ENCODE measurements around the gene OR2A2. TPM values are rescaled to one million over a fixed set of nuclear protein-coding genes. Genes with fewer than 3 reads are reported as not detected.

The OR2A2 gene
- total RNA-seq, 3 donors from 2014 or later = not detected

DNA sequence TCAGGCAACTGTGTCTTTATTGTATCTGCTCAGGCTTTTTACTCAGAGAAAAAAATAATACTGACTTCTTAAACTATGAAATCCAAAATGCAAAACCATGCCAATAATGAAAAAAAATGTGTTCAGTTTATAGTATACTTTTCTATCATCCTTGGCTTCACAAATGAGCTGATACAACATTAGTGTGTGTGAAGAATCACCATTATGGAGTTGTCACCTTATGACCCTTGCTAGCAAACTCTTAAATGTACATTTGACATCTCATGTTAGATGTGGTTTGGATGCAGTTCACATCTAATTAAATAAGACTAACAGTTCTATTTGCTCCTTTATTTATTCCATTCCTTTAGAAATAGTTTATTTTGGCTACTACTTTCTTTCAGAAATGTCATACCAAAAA lies 4.2 kb upstream of the OR2A2 start:
- intact Hi-C loops (cut with DNase I, micrococcal nuclease) = no loop called here
- DNase-seq = no peak
- Histone ChIP-seq H3K9me3 (no peaks in the 10 kb centered on the region), H3K4me3 (no peak overlapping the region), H3K4me1 (ENCODE audit: low read depth) (no peaks in the 10 kb centered on the region), H3K36me3 (ENCODE audit: low read depth) (no peaks in the 10 kb centered on the region)
- TF ChIP-seq, protein P1, sequence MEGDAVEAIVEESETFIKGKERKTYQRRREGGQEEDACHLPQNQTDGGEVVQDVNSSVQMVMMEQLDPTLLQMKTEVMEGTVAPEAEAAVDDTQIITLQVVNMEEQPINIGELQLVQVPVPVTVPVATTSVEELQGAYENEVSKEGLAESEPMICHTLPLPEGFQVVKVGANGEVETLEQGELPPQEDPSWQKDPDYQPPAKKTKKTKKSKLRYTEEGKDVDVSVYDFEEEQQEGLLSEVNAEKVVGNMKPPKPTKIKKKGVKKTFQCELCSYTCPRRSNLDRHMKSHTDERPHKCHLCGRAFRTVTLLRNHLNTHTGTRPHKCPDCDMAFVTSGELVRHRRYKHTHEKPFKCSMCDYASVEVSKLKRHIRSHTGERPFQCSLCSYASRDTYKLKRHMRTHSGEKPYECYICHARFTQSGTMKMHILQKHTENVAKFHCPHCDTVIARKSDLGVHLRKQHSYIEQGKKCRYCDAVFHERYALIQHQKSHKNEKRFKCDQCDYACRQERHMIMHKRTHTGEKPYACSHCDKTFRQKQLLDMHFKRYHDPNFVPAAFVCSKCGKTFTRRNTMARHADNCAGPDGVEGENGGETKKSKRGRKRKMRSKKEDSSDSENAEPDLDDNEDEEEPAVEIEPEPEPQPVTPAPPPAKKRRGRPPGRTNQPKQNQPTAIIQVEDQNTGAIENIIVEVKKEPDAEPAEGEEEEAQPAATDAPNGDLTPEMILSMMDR (IDR thresholded peaks at IDR 0.05) = no peak
- ATAC-seq = no peak

DNA sequence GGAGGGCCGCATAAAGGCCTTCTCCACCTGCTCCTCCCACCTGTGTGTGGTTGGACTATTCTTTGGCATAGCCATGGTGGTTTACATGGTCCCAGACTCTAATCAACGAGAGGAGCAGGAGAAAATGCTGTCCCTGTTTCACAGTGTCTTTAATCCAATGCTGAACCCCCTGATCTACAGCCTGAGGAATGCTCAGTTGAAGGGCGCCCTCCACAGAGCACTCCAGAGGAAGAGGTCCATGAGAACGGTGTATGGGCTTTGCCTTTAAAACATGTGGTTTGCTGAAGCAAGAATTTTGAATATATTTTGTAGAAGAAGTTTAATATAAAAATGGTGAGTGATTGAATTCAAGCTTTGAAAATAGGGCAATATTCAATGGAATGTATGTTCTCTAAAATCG lies 889 bp downstream of the OR2A2 start:
- DNase-seq (no peak), ATAC-seq (no peak)
- Histone ChIP-seq H3K4me1 (ENCODE audit: low read depth) (no peaks in the 10 kb centered on the region), H3K4me3 (no peak overlapping the region), H3K36me3 (ENCODE audit: low read depth) (no peaks in the 10 kb centered on the region), H3K9me3 (no peaks in the 10 kb centered on the region)
- intact Hi-C loops (cut with DNase I, micrococcal nuclease) = no loop called here
- TF ChIP-seq, protein P1 (IDR thresholded peaks at IDR 0.05) = no peak

DNA sequence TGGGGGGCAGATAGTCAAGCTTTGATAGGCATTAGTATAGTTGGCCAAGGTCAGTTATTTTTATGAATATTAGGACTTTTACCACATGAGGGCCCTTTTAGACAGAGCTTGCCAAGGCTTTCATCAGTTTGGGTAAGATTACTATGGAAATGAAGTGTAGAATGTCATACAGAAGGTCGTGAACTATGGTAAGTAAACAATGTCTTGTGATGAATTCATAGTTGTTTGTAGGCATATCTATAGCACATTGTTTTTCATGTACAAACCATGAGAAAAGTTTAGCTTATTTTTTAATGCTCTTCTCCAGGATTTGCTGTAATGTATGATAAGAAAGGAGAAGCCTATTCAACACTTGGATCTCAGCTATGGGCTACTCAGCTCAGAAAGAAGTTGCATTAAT lies 4.3 kb downstream of the OR2A2 start:
- Histone ChIP-seq H3K9me3 (no peaks in the 10 kb centered on the region), H3K36me3 (ENCODE audit: low read depth) (no peaks in the 10 kb centered on the region), H3K4me1 (ENCODE audit: low read depth) (no peaks in the 10 kb centered on the region), H3K4me3 (no peak overlapping the region)
- no peak for DNase-seq
- no peak for ATAC-seq
- TF ChIP-seq, protein P1 (IDR thresholded peaks at IDR 0.05) = no peak
- intact Hi-C loops (cut with DNase I, micrococcal nuclease) = no loop called here

DNA sequence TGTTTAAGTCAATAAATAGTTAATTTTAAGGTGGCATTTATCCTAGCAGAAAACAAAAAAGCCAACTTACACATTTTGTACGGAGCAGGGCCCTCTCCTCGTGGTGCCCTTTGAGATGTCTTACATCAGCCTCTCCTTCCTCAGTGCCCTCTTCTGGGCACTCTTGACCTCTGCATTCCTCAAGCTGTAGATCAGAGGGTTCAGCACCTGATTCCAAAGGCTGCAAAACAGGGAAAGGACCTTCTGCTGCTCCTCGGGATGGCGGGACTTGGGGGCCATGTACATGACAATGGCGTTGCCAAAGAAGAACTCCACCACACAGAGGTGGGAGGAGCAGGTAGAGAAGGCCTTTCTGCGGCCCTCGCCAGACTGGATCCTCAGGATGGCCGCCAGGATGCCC lies 9.0 kb downstream of the OR2A2 start:
- DNase-seq (no peak), ATAC-seq (no peak)
- Histone ChIP-seq H3K36me3 (ENCODE audit: low read depth) (no peaks in the 10 kb centered on the region), H3K4me1 (ENCODE audit: low read depth) (no peaks in the 10 kb centered on the region), H3K4me3 (no peak overlapping the region), H3K9me3 (no peaks in the 10 kb centered on the region)
- TF ChIP-seq, protein P1 (IDR thresholded peaks at IDR 0.05) = no peak
- intact Hi-C loops (cut with DNase I, micrococcal nuclease) = no loop called here

DNA sequence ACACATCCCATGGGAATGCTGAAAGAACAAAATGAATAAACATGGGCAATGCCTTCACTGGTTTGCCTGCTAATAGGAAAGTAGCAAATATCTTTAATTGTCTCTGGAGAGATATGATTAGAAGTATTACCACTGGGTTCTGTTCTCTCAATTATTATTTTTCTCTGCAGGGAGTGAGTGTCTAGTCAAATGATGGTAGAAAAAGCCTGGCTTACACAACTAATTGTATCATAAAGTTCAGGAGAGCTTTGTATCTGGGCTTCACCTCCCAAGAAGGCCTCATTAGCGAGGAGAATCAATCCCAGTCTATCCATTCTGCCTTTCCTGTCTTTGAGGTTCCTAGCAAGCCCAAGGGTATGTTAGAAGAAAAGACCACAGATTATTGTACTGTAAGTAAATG lies 13.5 kb downstream of the OR2A2 start, which contains the start of gene OR2A14:
Gene OR2A14, plus strand, starts transcription at position 301 of the 400 bp plus-strand sequence. CDS start 5,937 bp downstream, outside the sequence.
- no peak for DNase-seq
- TF ChIP-seq, protein P1 (IDR thresholded peaks at IDR 0.05) = no peak
- intact Hi-C loops (cut with DNase I, micrococcal nuclease) = no loop called here
- no peak within 1 kb of the TSS for H3K4me3 ChIP-seq
- ATAC-seq = no peak
- H3K9me3 ChIP-seq = no peaks in the 10 kb centered on the region
- H3K4me1 ChIP-seq (ENCODE audit: low read depth) = no peaks in the 10 kb centered on the region
- no peaks in the 10 kb centered on the region for H3K36me3 ChIP-seq (ENCODE audit: low read depth)
